Kidney (tissue), 14 donors: ENCODE results near the gene EPS8L3. TPM values are rescaled to one million over a fixed set of nuclear protein-coding genes. Genes with fewer than 3 reads are reported as not detected.

Experiments used
- DNase-seq, 5 donors: peaks; one replicate each; pipeline ENCODE4 v3.0.0-alpha.2; 2013 to 2020
- FAIRE-seq: peaks from 2 replicates; lab custom pipeline; 2012; peaks lifted over from hg19 to GRCh38; lab: Jason Lieb, UNC
- H3K27ac ChIP-seq, 2 donors: one replicate each; pipeline ENCODE4 v1.7.0; 2013; ENCODE audit warnings: low read depth in 2 of 2, low read length in 2 of 2, inconsistent platforms in 1 of 2
- H3K27me3 ChIP-seq: one replicate; pipeline ENCODE4 v1.7.1; 2013; ENCODE audit warnings: low read length, inconsistent platforms; ENCODE audit not compliant: control insufficient read depth, insufficient read depth
- H3K36me3 ChIP-seq, 3 donors: one replicate each; pipeline versions ENCODE4 v1.7.0 to v1.7.1; 2013; ENCODE audit warnings: low read length in 3 of 3, control low read depth in 1 of 3, inconsistent platforms in 1 of 3; ENCODE audit not compliant: insufficient read depth in 3 of 3, control insufficient read depth in 2 of 3
- H3K4me1 ChIP-seq, 3 donors: one replicate each; pipeline versions ENCODE4 v1.7.0 to v1.7.1; 2013; ENCODE audit warnings: low read length in 3 of 3, inconsistent platforms in 1 of 3, low read depth in 1 of 3; ENCODE audit not compliant: control insufficient read depth in 2 of 3, insufficient read depth in 2 of 3
- H3K4me3 ChIP-seq, 3 donors: one replicate each; pipeline versions ENCODE4 v1.7.0 to v1.8.1; 2013; ENCODE audit warnings: low read length in 3 of 3, control low read depth in 1 of 3, inconsistent platforms in 1 of 3
- H3K9ac ChIP-seq, 3 donors: one replicate each; pipeline versions ENCODE4 v1.7.0 to v1.7.1; 2013; ENCODE audit warnings: low read length in 3 of 3, control low read depth in 1 of 3, inconsistent platforms in 1 of 3
- H3K9me3 ChIP-seq, 3 donors: one replicate each; pipeline versions ENCODE4 v1.7.0 to v1.7.1; 2013; ENCODE audit warnings: low read length in 3 of 3, control low read depth in 1 of 3, inconsistent platforms in 1 of 3; ENCODE audit not compliant: control insufficient read depth in 2 of 3, insufficient read depth in 1 of 3
- CTCF ChIP-seq: IDR thresholded peaks from 3 replicates; pipeline ENCODE4 v1.5.1; 2012; ENCODE audit warnings: mild to moderate bottlenecking, moderate library complexity, borderline replicate concordance; ENCODE audit not compliant: insufficient read depth; ENCODE audit errors: extremely low read depth
- intact Hi-C: fragments of 100-400 bp; cut with DNase I; formaldehyde crosslinking; loops from one replicate; pipeline ENCODE4 v1.11.1; 2022
- polyA plus RNA-seq: library from polyadenylated mRNA; stranded (reverse); fragments of 350-450 nt; fragmentation: Illumina TruSeq; extraction: RNeasy Lipid Tissue Mini Kit (QIAGEN cat#74804); gene quantifications from one replicate; pipeline ENCODE4 v1.2.3, GENCODE V29; 2014; ENCODE audit warnings: low read depth, low replicate concordance; ENCODE audit not compliant: insufficient read depth
- total RNA-seq: library from RNA; stranded (reverse); fragmentation: NEBNext Ultra II Directional; extraction: Animal tissue kit (Norgen Biotek cat#: 25700); gene quantifications from one replicate; pipeline ENCODE4 v1.2.1, GENCODE V29; 2021
- donor health status: control.
- donor health status: control.
- donor health status: control.
- donor health status: control.
- donor health status: control.
- donor health status: DM: yes; HTN: yes; CAD: no.
- donor health status: Normal renal cell carcinoma (clear cell type).

The EPS8L3 gene
- total and polyA plus RNA-seq, 2 donors from 2014 or later: 1.8 TPM; not detected in 1

GRCh38 chr1:109802901-109803561 lies 39.3 kb upstream of the EPS8L3 start:
- H3K27ac ChIP-seq: no peak overlapping the region
- no peak for FAIRE-seq
- intact Hi-C loops: no loop called here

GRCh38 chr1:109802136-109802900 lies 38.6 kb upstream of the EPS8L3 start:
- peak in 2 of 5 donors; percentile 33 to 65 for DNase-seq
- Histone ChIP-seq H3K9ac (no peak overlapping the region), H3K27ac (no peak overlapping the region), H3K36me3 (no peaks in the 10 kb centered on the region), H3K27me3 (no peaks in the 10 kb centered on the region), H3K4me1 (no peaks in the 10 kb centered on the region), H3K9me3 (no peaks in the 10 kb centered on the region), H3K4me3 (no peak overlapping the region)
- no peak for FAIRE-seq
- intact Hi-C loops: no loop called here
- TF ChIP-seq CTCF: no peak

More at GRCh38 chr1:109802901-109803561, 39.3 kb upstream of the EPS8L3 start:
- H3K27me3 ChIP-seq: no peaks in the 10 kb centered on the region
- no peak overlapping the region for H3K4me3 ChIP-seq
- H3K9ac ChIP-seq: no peak overlapping the region
- no peaks in the 10 kb centered on the region for H3K4me1 ChIP-seq
- peak in 1 of 5 donors; percentile 13 for DNase-seq
- TF ChIP-seq CTCF: no peak
- no peaks in the 10 kb centered on the region for H3K36me3 ChIP-seq
- H3K9me3 ChIP-seq: no peaks in the 10 kb centered on the region

DNA sequence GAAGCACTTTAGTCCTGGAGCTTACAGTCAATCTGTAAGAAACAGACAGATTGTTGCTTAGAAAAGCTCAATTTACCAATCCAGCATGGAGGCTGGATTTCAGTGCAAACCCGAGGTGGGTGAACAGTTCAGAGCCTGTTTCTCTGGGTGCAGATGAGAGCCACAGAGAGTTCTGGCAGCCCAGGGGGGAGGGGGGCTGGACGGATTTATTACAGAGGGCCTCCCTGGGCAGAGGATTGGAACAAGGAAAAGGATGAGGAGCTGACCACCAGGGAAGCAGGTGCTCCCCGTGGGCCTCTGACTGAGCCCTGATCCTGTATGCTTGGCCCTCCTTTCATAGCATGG lies 38.0 kb upstream of the EPS8L3 start:
- Histone ChIP-seq H3K4me1 (peaks cover 0 to 1% (median 0%) of the 10 kb centered on the region in 3 donors), H3K27ac (no peak overlapping the region), H3K9ac (no peak overlapping the region), H3K27me3 (no peaks in the 10 kb centered on the region), H3K9me3 (no peaks in the 10 kb centered on the region), H3K36me3 (no peaks in the 10 kb centered on the region), H3K4me3 (no peak overlapping the region)
- intact Hi-C loops: no loop called here
- TF ChIP-seq CTCF: no peak
- FAIRE-seq (no peak), DNase-seq (peak in 1 of 5 donors; percentile 26)
